ENCODE results near the gene SVOPL. TPM values are rescaled to one million over a fixed set of nuclear protein-coding genes. Genes with fewer than 3 reads are reported as not detected.

SVOPL gene
- total RNA-seq, 6 donors from 2014 or later, result under 0.01 to 0.63 (median 0.59) TPM; not detected in 3

DNA sequence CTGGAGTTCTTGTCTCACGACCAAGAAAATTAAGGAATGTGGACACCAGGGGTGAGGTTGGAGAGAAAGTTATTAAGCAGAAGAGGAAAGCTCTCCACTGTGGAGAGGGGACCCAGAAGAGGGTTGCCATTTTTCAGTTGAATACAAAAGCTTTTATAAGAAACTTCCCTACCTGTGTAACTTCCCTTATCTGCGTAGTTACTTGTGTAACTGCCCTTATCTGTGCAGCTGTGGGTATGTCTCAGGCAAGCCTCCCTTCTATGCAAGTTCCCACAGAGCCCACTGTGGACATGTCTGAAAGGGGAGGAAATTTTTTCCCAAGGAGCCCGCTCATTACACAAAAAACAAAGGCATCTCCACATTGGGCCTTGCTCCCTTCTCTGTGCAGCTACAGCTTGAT is 94.9 kb downstream of the SVOPL start:
- Histone ChIP-seq H3K27ac (no peak overlapping the region), H3K27me3 (no peaks in the 10 kb centered on the region), H3K4me1 (no peaks in the 10 kb centered on the region), H3K4me3 (no peak overlapping the region), H3K9me3 (no peaks in the 10 kb centered on the region), H3K36me3 (no peaks in the 10 kb centered on the region)
- TF ChIP-seq EP300 (IDR thresholded peaks at IDR 0.05), result no peak
- no peak for TF ChIP-seq POLR2AphosphoS5 (IDR thresholded peaks at IDR 0.05)
- no peak for TF ChIP-seq POLR2A (IDR thresholded peaks at IDR 0.05)
- TF ChIP-seq, protein P1, sequence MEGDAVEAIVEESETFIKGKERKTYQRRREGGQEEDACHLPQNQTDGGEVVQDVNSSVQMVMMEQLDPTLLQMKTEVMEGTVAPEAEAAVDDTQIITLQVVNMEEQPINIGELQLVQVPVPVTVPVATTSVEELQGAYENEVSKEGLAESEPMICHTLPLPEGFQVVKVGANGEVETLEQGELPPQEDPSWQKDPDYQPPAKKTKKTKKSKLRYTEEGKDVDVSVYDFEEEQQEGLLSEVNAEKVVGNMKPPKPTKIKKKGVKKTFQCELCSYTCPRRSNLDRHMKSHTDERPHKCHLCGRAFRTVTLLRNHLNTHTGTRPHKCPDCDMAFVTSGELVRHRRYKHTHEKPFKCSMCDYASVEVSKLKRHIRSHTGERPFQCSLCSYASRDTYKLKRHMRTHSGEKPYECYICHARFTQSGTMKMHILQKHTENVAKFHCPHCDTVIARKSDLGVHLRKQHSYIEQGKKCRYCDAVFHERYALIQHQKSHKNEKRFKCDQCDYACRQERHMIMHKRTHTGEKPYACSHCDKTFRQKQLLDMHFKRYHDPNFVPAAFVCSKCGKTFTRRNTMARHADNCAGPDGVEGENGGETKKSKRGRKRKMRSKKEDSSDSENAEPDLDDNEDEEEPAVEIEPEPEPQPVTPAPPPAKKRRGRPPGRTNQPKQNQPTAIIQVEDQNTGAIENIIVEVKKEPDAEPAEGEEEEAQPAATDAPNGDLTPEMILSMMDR (IDR thresholded peaks at IDR 0.05), result no peak
- ATAC-seq (ENCODE audit: low FRiP score in 2 of 2) (no peak), DNase-seq (no peak)
- WGBS, 2 donors, result 86 to 88% methylated on average over 3 of the region's 3 CpGs

DNA sequence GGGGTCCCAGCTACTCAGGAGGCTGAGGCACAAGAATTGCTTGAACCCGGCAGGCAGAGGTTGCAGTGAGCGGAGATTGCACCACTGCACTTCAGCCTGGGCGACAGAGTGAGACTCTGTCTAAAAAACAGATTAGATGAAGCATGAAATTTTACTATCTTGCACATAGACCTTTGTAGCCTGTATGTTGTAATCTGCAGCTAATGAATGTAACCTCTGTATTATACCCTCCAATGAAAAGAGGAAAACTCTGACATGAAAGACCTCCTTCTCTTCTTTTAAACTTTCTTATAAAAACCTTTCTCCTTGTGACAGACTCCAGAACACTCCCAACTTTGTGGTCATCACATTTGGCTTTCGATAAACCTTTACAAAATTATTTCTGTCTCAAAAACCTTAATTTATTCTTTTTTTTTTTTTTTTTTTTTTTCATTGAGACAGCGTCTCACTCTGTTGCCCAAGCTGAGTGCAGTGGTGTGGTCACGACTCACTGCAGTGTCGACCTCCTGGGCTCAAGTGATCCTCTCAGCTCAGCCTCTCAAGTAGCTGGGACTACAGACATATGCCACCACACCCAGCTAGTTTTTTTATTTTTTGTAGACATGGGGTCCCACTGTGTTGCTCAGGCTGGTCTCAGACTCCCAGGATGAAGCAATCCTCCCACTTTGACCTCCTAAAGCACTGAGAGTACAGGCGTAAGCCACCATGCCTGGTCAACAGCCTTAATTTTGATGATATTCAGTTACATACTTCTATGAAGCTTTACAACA is 97.4 kb downstream of the SVOPL start:
- Histone ChIP-seq H3K9me3 (no peaks in the 10 kb centered on the region), H3K27me3 (no peaks in the 10 kb centered on the region), H3K4me3 (no peak overlapping the region), H3K27ac (no peak overlapping the region), H3K4me1 (no peaks in the 10 kb centered on the region), H3K36me3 (no peaks in the 10 kb centered on the region)
- 85% methylated on average over 8 of the region's 8 CpGs for WGBS, 2 donors
- ATAC-seq (ENCODE audit: low FRiP score in 2 of 2) (no peak), DNase-seq (no peak)
- TF ChIP-seq POLR2AphosphoS5 (IDR thresholded peaks at IDR 0.05) (no peak), EP300 (IDR thresholded peaks at IDR 0.05) (no peak), POLR2A (IDR thresholded peaks at IDR 0.05) (no peak)
- TF ChIP-seq, protein P1 (IDR thresholded peaks at IDR 0.05), result no peak

DNA sequence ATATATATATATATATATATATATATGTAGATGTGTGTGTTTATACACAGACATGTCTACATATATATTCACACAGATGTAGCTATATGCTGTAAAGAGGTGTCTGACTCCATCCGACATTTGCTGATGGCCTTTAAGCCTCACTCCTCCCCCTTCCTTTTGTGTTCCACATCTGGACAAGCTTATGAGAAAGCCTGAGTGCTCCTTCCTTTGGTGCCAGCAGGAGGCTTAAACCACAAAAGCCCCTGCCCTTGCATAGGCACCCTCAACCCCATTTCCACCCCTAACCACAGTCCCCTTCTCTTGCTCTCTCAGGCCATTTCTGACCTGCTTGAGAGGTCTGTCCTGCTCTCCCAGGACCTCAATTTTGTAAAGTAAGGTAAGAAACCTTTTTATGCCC is 98.7 kb downstream of the SVOPL start:
- TF ChIP-seq POLR2AphosphoS5 (IDR thresholded peaks at IDR 0.05) (no peak), EP300 (IDR thresholded peaks at IDR 0.05) (no peak), POLR2A (IDR thresholded peaks at IDR 0.05) (no peak)
- TF ChIP-seq, protein P1 (IDR thresholded peaks at IDR 0.05), result no peak
- Histone ChIP-seq H3K4me1 (no peaks in the 10 kb centered on the region), H3K27me3 (no peaks in the 10 kb centered on the region), H3K27ac (no peak overlapping the region), H3K9me3 (no peaks in the 10 kb centered on the region), H3K36me3 (no peaks in the 10 kb centered on the region), H3K4me3 (no peak overlapping the region)
- ATAC-seq (ENCODE audit: low FRiP score in 2 of 2), result no peak
- DNase-seq, result no peak
- 59 to 60% methylated on average over 1 of the region's 1 CpG for WGBS, 2 donors

DNA sequence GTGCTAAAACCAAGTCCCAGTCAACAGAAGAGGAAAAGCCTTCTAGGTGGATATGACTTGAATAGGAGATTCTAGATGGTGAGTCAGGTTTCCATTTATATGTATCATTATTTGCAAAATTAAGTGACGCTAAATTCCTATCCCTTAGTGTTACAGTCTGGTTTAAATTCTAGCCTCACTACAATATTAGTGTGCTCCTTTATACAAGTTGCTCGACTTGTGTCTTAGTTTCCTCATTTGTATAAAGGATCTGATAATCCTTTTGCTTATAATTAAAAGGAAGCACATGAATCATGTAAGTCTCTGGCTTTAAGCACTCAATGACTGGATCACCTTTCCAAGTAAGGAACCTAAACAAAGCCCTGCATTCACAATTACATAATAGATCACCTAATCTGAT is 105.7 kb downstream of the SVOPL start:
- ATAC-seq (ENCODE audit: low FRiP score in 2 of 2) (no peak), DNase-seq (no peak)
- 66 to 80% methylated on average over 2 of the region's 2 CpGs for WGBS, 2 donors
- Histone ChIP-seq H3K27me3 (no peaks in the 10 kb centered on the region), H3K9me3 (no peaks in the 10 kb centered on the region), H3K4me1 (no peaks in the 10 kb centered on the region), H3K27ac (no peak overlapping the region), H3K4me3 (no peak overlapping the region), H3K36me3 (no peaks in the 10 kb centered on the region)
- TF ChIP-seq EP300 (IDR thresholded peaks at IDR 0.05) (no peak), POLR2AphosphoS5 (IDR thresholded peaks at IDR 0.05) (no peak), POLR2A (IDR thresholded peaks at IDR 0.05) (no peak)
- TF ChIP-seq, protein P1 (IDR thresholded peaks at IDR 0.05), result no peak

DNA sequence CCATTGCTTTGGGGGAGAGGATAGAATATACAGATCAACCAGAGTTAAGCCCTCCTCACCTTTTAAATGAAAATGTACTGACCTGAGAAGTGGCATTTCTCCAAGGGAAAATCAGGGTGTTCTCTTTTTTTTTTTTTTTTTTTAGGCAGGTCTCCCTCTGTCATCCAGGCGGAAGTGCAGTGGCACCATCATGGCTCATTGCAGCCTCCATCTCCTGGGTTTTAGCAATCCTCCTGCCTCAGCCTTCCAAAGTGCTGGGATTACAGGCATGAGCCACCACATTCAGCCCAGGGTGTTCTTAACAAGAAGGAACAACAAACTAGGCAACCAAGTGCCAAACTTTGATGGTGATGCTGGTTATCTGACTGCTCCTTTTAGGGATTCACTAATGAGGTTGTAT is 111.0 kb downstream of the SVOPL start:
- no peak overlapping the region for H3K4me3 ChIP-seq
- H3K4me1 ChIP-seq, result no peaks in the 10 kb centered on the region
- 93 to 100% methylated on average over 1 of the region's 1 CpG for WGBS, 2 donors
- DNase-seq (no peak), ATAC-seq (ENCODE audit: low FRiP score in 2 of 2) (no peak)
- TF ChIP-seq, protein P1 (IDR thresholded peaks at IDR 0.05), result no peak
- TF ChIP-seq POLR2AphosphoS5 (IDR thresholded peaks at IDR 0.05) (no peak), EP300 (IDR thresholded peaks at IDR 0.05) (no peak), POLR2A (IDR thresholded peaks at IDR 0.05) (no peak)
- no peak overlapping the region for H3K27ac ChIP-seq
- H3K9me3 ChIP-seq, result no peaks in the 10 kb centered on the region
- peaks cover 0 to 23% (median 10%) of the 10 kb centered on the region in 4 donors for H3K36me3 ChIP-seq
- no peaks in the 10 kb centered on the region for H3K27me3 ChIP-seq

Measured in upper lobe of left lung (tissue), 6 donors.